ENCODE measurements around the gene A4GALT.

Gene A4GALT

GRCh38 chr22:42707496-42707895 is 13.2 kb downstream of the A4GALT start:
- TF ChIP-seq EZH2phosphoT487 (IDR thresholded peaks at IDR 0.05; ENCODE audit: borderline replicate concordance) (no peak), CTCF (conservative IDR thresholded peaks at IDR 0.05; ENCODE audit: low read length) (no peak)
- Histone ChIP-seq H3K36me3 (ENCODE audit: insufficient read depth, low read length) (no peaks in the 10 kb centered on the region), H3K9ac (ENCODE audit: low read depth, low read length, poor library complexity, severe bottlenecking) (no peak overlapping the region), H3K9me2 (replicated peaks; ENCODE audit: low read depth, low read length) (no peaks in the 10 kb centered on the region), H3K4me1 (ENCODE audit: insufficient read depth, low read length, poor library complexity, severe bottlenecking) (no peaks in the 10 kb centered on the region), H3F3A (ENCODE audit: low read depth) (no peaks in the 10 kb centered on the region), H3K79me2 (ENCODE audit: insufficient read depth, low read length) (no peaks in the 10 kb centered on the region), H4K20me1 (ENCODE audit: insufficient read depth, low read length, poor library complexity, severe bottlenecking) (no peaks in the 10 kb centered on the region), H3K9me3 (ENCODE audit: insufficient read depth, low read depth, low read length) (no peaks in the 10 kb centered on the region), H3K27me3 (ENCODE audit: insufficient read depth, low read length, poor library complexity, severe bottlenecking) (no peaks in the 10 kb centered on the region), H3K4me3 (ENCODE audit: low read length, poor library complexity, severe bottlenecking) (no peak overlapping the region), H3K4me2 (ENCODE audit: low read depth, low read length, poor library complexity, severe bottlenecking) (no peak overlapping the region), H2AFZ (ENCODE audit: low read length) (0 out of 2 replicates have a peak overlapping the region, but pooled peaks have one; percentile 6)

- Histone ChIP-seq H3K4me1 (ENCODE audit: insufficient read depth, low read length, poor library complexity, severe bottlenecking) (no peaks in the 10 kb centered on the region), H2AFZ (ENCODE audit: low read length) (no peak overlapping the region), H3K9me2 (replicated peaks; ENCODE audit: low read depth, low read length) (no peaks in the 10 kb centered on the region), H4K20me1 (ENCODE audit: insufficient read depth, low read length, poor library complexity, severe bottlenecking) (no peaks in the 10 kb centered on the region), H3F3A (ENCODE audit: low read depth) (no peaks in the 10 kb centered on the region), H3K4me3 (ENCODE audit: low read length, poor library complexity, severe bottlenecking) (no peak overlapping the region), H3K4me2 (ENCODE audit: low read depth, low read length, poor library complexity, severe bottlenecking) (no peak overlapping the region), H3K27me3 (ENCODE audit: insufficient read depth, low read length, poor library complexity, severe bottlenecking) (no peaks in the 10 kb centered on the region), H3K79me2 (ENCODE audit: insufficient read depth, low read length) (no peaks in the 10 kb centered on the region), H3K9ac (ENCODE audit: low read depth, low read length, poor library complexity, severe bottlenecking) (no peak overlapping the region), H3K36me3 (ENCODE audit: insufficient read depth, low read length) (no peaks in the 10 kb centered on the region), H3K9me3 (ENCODE audit: insufficient read depth, low read depth, low read length) (no peaks in the 10 kb centered on the region)
- no peak for TF ChIP-seq CTCF (conservative IDR thresholded peaks at IDR 0.05; ENCODE audit: low read length)
- TF ChIP-seq EZH2phosphoT487 (IDR thresholded peaks at IDR 0.05; ENCODE audit: borderline replicate concordance) = no peak
These were observed 15.8 kb downstream of the A4GALT start for GRCh38 chr22:42704896-42705295.

GRCh38 chr22:42702675-42703074 is 18.0 kb downstream of the A4GALT start:
- Histone ChIP-seq H3K4me2 (ENCODE audit: low read depth, low read length, poor library complexity, severe bottlenecking) (no peak overlapping the region), H4K20me1 (ENCODE audit: insufficient read depth, low read length, poor library complexity, severe bottlenecking) (no peaks in the 10 kb centered on the region), H3F3A (ENCODE audit: low read depth) (no peaks in the 10 kb centered on the region), H2AFZ (ENCODE audit: low read length) (no peak overlapping the region), H3K9me2 (replicated peaks; ENCODE audit: low read depth, low read length) (no peaks in the 10 kb centered on the region), H3K9ac (ENCODE audit: low read depth, low read length, poor library complexity, severe bottlenecking) (no peak overlapping the region), H3K4me3 (ENCODE audit: low read length, poor library complexity, severe bottlenecking) (no peak overlapping the region), H3K4me1 (ENCODE audit: insufficient read depth, low read length, poor library complexity, severe bottlenecking) (no peaks in the 10 kb centered on the region), H3K79me2 (ENCODE audit: insufficient read depth, low read length) (no peaks in the 10 kb centered on the region), H3K9me3 (ENCODE audit: insufficient read depth, low read depth, low read length) (no peaks in the 10 kb centered on the region), H3K36me3 (ENCODE audit: insufficient read depth, low read length) (no peaks in the 10 kb centered on the region), H3K27me3 (ENCODE audit: insufficient read depth, low read length, poor library complexity, severe bottlenecking) (no peaks in the 10 kb centered on the region)
- TF ChIP-seq CTCF (conservative IDR thresholded peaks at IDR 0.05; ENCODE audit: low read length) (no peak), EZH2phosphoT487 (IDR thresholded peaks at IDR 0.05; ENCODE audit: borderline replicate concordance) (no peak)

Measured in Loucy (cell line).